ENCODE results near the gene ZMYND19.
"Not testable (repeated sequence)": the region's sequence is repeated elsewhere in the genome, so short reads cannot be mapped to it uniquely, and the experiment has no call there.

Gene ZMYND19

GRCh38 chr9:137586854-137587253, 3.5 kb downstream of the ZMYND19 start:
- DNase-seq: no peak

GRCh38 chr9:137583957-137584356, 6.4 kb downstream of the ZMYND19 start:
- no peak for DNase-seq

- no peak for DNase-seq
These were observed 7.0 kb downstream of the ZMYND19 start for GRCh38 chr9:137583347-137583746.

- DNase-seq: no peak
These were observed 7.9 kb downstream of the ZMYND19 start for GRCh38 chr9:137582286-137582860.

- no peak for DNase-seq
These were observed 8.7 kb downstream of the ZMYND19 start for GRCh38 chr9:137581361-137582285.

GRCh38 chr9:137580954-137581322, 9.4 kb downstream of the ZMYND19 start:
- DNase-seq: no peak

GRCh38 chr9:137580209-137580953, 9.9 kb downstream of the ZMYND19 start:
- peak in 1 of 14 donors; percentile 12 for DNase-seq

GRCh38 chr9:137579259-137579604, 11.1 kb downstream of the ZMYND19 start:
- DNase-seq: no peak

GRCh38 chr9:137578518-137579258, 11.6 kb downstream of the ZMYND19 start, which contains the start of gene DPH7:
Gene DPH7 (minus strand): TSS chr9:137578925. CDS start chr9:137578777, 148 bp downstream.
- DNase-seq: peak; percentile 33 to 96 (median 88)

- no peak for DNase-seq
These were observed 14.4 kb downstream of the ZMYND19 start for GRCh38 chr9:137575716-137576411.

GRCh38 chr9:137575364-137575715, 15.0 kb downstream of the ZMYND19 start:
- peak in 3 of 14 donors; percentile 7 to 34 (median 8) for DNase-seq

GRCh38 chr9:137574192-137574591, 16.1 kb downstream of the ZMYND19 start:
- DNase-seq: no peak

- no peak for DNase-seq
These were observed 19.7 kb downstream of the ZMYND19 start for GRCh38 chr9:137570566-137570965.

- DNase-seq: no peak
These were observed 20.6 kb downstream of the ZMYND19 start for GRCh38 chr9:137569609-137570203.

GRCh38 chr9:137568445-137568844, 21.9 kb downstream of the ZMYND19 start:
- DNase-seq: not testable (repeated sequence)

GRCh38 chr9:137564817-137565411, 25.4 kb downstream of the ZMYND19 start:
- no peak for DNase-seq

- no peak for DNase-seq
These were observed 26.2 kb downstream of the ZMYND19 start for GRCh38 chr9:137564134-137564533.

- DNase-seq: no peak
These were observed 32.2 kb downstream of the ZMYND19 start for GRCh38 chr9:137558127-137558526.

- no peak for DNase-seq
These were observed 34.1 kb downstream of the ZMYND19 start for GRCh38 chr9:137556069-137556838.

- DNase-seq: no peak
These were observed 35.1 kb downstream of the ZMYND19 start for GRCh38 chr9:137555179-137555578.

All from C1 segment of cervical spinal cord (tissue), 14 donors.